ENCODE data around the gene FAM83F.

- TF ChIP-seq CTCF (IDR thresholded peaks at IDR 0.05): no peak
- no peak for TF ChIP-seq POLR2A (IDR thresholded peaks at IDR 0.05)
Observed at GRCh38 chr22:40001800-40002577, 7.2 kb downstream of the FAM83F start.
